HG03280 (cell line): ENCODE data around the gene APRT.

Experiments used
- ATAC-seq: cut with Tn5 transposase; IDR thresholded peaks from one replicate; pipeline ENCODE4 v1.9.1; 2021; ENCODE audit warnings: mild to moderate bottlenecking, moderate library complexity; ENCODE audit not compliant: unreplicated experiment

The APRT gene, protein sequence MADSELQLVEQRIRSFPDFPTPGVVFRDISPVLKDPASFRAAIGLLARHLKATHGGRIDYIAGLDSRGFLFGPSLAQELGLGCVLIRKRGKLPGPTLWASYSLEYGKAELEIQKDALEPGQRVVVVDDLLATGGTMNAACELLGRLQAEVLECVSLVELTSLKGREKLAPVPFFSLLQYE

DNA sequence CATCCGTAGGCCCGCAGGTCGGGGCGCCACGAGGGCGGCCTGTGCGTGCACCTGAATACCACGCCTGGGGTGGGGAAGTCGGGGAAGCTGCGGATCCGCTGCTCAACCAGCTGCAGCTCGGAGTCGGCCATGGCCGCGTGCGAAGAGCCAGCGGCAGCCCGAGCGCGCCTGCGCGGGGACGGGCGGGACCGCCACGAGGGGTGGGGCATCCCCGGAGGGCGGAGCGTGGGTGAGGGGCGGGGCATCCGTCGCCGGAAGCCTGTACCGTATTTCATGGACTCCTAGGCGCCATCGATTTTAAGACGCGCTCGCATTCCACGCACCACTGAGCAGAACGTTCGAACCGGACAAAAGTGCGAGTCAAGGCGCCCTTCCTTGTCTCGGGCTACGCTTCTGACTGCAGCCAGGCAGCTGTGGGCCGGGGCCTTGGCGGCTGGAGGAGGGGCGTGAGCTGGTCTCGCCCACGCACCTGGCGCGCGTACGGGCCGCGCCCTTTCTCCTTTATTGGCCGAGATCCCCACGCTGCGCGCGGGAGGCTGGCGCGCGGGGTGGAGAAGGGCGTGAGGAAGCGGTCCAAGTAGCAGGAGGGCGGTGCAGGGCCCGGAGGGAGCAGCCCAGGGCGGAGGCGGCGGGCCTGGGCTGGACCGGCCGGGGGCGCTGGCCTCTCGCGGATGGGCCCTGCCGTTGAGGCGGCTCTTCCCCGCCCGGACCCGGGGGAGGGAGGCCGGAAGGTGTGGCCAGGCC lies at the start of gene APRT:
APRT (minus strand) TSS at position 160 of the 744 bp plus-strand sequence; CDS start at position 131, 29 bp downstream.
- ATAC-seq = peak; percentile 72

DNA sequence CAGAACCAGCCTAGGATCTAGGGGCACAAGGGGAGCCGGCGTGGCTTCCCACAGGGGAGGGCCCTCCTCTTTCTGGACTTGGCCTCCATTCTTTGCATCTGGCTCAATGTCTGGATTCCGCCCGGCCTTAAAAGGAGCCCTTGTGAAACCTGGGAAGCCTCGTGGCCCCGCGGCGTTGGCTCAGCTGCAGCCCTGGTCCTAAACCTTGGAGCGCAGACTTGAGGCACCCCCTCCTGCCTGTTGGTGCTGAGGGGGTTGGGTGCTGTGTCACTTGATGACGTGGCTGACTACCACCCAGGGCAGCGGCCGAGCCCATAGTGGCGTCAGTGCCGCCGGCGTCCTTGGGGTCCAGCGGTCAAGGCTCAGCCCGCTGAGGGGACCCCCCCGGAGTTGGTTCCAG lies 49.6 kb upstream of the APRT start:
- no peak for ATAC-seq

DNA sequence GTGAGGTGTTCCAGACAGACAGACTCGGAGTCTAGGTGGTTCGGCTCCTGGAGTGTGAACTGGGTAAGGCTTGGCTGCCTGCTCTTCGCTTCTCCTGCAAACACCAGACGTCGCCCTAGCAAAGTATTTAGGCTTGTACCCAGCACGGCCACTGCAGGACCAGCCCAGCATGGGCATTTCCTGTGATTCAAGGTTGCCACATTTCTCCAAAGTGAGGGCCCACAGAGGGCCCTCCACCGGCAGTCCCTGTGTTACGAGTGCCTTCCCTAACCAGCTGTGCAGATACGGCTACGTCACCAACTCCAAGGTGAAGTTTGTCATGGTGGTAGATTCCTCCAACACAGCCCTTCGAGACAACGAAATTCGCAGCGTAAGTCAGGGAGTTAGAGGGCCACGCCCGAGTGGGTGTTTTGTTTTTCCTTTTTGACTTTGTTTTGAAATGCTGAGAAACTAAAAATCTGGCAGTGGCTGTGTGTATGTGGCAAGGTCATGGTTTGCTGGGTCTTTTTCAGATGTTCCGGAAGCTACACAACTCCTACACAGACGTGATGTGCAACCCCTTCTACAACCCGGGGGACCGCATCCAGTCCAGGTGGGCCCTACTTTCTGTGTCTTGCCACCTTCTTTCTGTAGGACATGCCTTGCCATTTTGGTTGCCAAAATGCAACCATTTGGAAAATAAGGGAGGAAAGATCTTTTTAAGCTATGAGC lies 47.8 kb upstream of the APRT start:
- ATAC-seq = no peak

DNA sequence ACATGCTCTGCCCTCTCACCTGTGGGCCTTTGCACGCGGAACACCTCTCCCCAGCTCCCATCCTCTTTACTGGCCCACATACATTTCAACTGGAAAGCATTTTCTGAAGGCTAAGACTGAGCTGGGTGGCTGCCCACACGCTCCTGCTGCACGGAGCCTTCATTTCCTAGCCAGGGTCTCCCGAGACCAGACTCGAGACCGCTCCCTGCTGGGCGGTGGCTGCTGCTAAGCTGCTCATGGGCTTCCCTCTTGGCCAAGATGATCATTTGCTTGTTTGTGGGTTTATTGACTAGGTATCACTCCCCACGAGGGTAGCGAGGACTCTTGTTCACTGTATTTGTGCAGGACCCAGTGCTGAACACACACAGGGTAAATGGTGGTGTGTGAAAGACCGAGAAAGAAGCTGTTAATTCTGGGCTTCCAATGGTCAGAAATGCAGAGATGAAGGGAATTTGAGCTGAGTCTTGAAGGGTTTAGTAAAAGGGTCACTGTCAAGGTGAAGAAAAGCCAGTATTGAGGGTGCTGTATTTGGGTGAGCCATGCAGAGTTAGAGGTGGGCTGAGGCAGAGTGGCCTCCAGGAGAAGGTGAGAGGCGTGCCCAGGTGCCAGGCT lies 46.1 kb upstream of the APRT start:
- no peak for ATAC-seq

DNA sequence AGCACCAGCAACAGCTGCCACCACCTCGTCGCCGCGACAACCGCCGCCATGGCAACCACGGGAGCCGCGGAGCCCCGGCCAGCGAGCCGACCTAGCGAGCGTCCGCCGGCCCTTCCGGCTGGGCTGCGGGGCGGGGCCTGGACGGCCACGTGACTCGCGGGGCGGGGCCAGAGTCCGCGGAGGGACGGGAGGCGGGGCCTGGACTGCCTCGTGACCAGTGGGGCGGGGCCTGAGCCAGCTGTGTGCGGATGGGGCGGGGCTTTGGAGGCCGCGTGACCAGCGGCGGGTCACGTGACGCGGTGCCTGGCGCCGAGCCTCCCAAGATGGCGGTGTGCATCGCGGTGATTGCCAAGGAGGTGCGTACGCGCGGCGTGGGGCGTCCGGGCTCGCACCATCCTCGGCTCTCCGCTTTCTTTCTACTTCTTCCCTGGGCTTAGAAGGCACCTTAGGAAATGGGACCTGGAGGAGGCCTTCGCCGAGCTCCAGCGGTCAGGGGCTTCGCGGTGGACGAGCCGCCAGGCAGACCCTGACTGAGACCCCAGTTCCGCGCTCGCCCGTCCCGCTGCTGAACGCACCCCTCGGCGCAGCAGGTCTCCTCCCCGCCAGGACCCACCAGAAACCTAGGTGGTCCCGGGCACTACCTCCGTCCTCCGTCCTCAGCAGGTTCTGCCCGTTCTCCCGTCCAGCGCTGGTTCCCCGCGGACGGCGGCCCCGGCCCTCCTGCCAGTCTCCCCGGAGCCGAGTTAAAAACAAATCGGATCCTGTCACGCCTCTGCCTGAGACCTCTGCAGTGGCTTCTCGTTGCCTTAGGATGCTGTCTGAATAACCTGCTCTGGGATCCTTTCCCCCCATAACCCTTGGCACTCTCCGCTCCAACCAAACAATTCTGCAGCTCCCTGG lies 45.4 kb upstream of the APRT start, which contains the start of the genes GALNS and TRAPPC2L:
GALNS (minus strand) TSS at position 120 of the 900 bp plus-strand sequence; CDS start at position 50, 70 bp downstream.
TRAPPC2L (plus strand) TSS at position 300 of the 900 bp plus-strand sequence; CDS start at position 324, 24 bp downstream.
- ATAC-seq = peak; percentile 88

DNA sequence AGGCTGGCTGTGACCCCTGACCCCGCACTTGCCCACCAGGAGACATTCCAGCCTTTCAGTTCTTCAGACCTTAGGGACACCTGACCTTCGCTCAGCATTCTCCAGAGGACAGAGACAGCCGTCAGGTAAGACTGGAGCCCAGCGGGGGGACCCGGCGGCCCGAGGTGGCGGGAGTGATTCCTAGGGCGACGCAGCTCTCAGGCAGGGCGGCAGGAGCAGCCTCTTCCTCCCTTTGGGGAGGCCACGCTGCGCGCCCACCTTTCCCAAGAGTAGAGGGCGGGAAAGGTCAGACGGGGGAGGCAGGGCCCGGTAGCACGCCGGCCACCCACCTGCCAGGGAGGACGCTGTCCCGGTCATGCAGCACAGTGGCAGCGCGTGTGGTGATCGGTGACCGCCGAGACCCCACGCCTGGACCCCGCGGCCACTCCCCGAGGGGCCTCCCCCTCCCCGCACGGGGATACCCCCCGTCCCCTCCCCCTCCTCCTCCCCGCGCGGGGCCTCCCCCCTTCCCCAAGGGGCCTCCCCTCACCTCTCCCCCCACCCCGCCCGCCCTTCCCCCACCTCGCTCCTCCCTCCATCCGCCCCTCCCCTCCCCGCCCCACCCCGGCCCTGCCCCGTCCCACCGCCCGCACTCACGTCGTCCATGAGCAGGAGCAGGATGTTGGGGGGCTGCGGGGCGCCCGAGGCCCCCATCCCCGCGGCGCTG lies 44.5 kb upstream of the APRT start:
- ATAC-seq = no peak

DNA sequence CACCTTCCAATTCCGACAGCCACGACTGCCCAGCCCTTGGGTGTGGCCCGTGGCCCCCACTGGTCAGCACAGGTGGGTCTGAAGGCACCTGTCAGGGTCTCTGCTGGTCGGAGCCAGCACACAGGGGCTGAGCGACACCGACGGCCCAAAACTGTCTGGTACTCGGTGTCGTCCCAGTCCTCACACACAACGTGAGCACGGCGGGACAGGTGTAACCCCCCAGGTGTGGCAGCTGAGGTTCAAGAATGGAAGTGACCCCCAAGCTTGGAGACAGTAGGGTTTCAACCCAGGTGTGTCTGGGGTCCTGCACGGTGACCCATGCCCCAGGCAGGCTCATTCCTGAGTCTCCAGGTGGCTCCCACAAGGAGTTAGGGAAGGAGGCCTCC lies 44.0 kb upstream of the APRT start:
- no peak for ATAC-seq

DNA sequence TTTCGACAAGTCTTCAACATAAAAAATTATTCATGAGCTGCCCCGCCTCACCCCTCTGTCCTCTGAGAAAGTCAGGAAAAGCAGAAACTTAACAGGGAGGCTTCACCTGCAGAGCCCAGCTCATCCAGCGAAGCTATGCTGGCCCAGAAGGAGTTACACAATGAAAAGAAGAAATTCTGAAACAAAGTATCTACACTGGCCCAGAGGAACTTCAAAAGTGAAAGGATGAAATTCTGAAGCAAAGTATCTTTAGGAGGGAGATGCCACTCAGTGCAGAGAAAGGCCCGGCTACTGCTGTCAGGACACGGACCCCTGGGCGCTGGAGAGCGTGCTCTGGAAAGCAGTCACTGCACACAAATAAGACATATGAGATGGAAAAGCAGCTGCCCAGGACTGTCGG lies 43.4 kb upstream of the APRT start:
- ATAC-seq = no peak

DNA sequence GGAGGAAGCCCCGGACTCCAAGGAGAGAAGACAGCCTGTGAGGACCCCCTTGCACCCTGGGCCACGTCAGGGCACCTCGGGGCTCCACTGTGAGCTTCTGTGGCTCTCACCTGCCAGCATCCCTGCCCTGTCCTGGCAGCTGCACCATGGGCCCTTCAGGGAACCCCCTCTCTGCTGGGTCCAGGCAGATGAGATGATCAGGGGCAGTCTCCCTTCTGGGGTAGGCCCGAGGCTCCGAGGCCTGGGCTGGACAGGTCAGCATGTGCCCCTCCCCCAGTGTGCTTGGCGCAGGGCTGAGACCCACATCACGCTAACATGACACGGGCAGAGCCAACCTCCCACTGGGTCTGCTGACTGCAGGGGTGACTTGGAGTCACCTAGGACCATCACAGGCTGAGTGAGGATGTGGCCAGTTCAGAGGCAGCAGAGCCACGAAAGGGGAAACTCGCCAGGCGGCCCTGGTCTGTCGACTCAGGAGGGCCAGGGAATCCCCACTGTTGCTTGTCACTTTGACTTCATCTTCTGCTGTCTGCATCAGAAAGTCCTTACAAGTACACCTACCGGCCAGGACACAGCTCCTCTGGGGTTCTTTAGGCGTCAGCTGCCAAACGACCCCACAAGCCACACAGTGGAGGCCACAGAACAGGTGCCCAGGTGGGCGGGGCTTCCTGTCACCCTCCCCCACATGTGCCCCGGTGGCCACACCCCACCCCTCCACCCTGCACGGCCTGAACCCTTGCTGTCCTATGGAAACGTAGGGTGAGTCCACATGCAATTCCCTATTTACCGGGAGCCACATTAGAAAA lies 42.8 kb upstream of the APRT start:
- no peak for ATAC-seq

DNA sequence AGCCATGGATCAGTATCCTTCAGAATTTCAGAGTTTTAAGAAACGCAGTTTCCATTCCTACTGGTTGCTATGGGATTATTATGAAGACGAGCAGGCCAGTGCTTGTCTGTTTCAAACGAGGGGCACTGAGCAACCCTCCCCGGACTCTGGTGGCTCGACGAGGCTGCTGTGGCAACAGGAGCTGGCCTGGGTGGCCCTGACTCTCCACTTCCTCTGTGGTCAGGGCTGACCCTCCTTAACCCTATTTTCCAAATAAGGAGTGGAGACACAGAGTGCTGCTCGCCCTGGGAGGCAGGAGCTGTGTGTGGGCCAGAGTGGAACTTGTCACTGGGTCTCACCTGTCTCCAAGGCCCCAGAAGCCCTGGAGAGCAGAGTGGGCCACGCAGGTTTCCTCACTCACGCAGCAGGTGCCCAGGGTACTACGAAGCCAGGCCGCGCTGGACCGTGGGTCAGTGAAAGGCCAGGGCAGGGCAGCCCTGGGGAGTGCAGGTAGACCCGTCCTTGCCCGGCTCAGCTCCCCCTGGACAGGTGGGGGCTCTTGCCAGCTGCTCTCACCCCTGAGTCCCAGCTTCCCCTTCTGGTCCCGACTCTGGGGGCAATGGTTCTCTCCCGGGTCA lies 41.7 kb upstream of the APRT start:
- ATAC-seq = no peak

DNA sequence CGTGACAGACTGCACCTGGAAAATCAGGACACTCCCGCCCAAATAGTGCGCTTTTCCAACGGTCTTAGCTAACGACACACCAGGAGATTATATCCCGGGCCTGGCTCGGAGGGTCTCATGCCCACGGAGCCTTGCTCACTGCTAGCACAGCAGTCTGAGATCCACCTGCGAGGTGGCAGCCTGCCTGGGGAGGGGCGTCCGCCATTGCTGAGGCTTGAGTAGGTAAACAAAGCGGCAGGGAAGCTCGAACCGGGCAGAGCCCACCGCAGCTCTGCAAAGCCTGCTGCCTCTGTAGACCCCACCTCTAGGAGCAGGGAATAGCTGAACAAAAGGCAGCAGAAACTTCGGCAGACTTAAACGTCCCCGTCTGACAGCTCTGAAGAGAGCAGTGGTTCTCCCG lies 39.9 kb upstream of the APRT start:
- ATAC-seq = no peak

DNA sequence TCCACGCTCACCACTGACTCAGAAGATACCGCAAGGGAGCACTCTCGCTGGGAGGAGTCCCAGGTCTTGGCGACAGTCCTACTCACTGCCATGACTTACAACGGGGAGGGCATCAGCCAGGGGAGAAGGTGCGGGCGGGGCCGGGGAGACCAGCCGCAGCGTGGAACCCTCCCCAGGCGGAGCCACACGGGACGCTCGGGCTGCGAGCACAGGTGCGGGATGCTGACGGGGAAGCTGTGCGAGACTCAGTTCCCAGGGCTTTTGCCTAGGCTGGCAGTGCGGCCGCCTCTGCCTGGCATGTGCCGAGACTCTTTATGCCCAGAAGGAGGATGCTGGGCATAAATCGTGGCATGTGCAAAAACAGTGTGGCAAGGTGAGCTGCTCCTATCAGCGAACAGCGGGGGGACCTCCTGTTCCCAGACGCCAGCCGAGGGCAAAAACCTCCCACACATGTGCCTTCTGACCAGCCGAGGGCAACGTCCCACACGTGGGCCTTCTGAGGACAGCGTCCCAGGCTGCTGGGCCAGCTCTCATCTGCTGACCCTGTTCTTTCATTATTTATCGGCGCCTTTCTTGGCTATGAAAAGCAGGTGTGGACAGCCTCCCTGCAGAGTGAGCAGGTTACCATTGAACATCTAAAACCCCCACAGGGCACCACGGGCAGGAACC lies 38.9 kb upstream of the APRT start:
- no peak for ATAC-seq

DNA sequence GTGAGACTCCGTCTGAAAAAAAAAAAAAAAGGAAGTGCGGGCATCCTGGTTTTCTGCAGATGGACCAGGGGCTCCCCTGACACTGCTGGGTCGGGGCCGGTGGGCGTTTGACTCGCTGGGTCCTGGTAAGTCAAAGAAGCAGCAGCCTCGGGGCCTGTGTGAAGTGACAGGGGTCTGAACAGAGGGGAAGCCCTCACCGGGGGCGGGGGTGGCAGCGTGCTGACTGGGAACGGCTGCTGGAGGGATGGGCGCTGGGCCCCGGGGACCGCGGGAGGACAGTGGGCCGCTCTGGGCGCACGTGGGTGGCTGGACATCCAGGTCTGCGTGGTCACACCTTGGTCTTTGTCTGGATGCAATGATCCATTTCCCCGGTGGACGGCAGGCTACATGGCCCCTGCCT lies 36.8 kb upstream of the APRT start:
- no peak for ATAC-seq

DNA sequence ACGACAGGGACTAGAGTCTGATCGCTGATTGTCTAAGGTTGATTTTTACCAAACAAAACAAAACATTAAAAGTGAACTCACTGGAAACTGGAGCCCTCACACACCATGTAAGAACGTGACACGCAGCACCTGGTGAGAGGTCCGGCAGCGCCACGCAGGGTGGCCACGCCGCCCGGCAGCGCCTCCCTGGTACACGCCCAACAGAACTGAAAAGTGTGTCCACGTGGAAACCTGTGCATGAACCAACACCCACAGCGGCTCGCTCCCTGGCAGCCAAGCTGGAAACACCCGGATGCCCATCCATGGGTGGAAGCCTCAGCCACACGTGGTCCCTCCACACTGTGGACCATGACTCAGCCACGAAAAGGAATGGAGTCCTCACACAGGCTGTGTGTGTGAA lies 35.9 kb upstream of the APRT start:
- no peak for ATAC-seq

DNA sequence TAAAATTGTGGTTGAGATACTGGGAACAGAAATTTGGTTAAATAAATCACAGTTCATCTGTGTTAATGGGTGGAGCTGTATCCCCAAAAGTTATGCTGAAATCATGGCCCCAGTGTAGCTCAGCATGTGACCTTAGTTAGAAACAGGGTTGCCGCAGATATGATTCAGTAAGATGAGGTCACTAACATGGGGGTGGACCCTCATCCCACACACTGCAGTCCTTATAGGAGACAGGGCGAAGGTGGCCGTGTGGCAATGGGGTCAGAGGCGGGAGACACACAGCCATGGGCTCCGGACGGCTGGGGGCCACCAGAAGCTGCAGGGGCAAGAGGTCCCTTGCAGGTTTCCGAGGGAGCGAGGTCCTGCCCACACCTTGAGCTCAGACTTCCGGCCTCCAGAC lies 34.4 kb upstream of the APRT start:
- no peak for ATAC-seq

DNA sequence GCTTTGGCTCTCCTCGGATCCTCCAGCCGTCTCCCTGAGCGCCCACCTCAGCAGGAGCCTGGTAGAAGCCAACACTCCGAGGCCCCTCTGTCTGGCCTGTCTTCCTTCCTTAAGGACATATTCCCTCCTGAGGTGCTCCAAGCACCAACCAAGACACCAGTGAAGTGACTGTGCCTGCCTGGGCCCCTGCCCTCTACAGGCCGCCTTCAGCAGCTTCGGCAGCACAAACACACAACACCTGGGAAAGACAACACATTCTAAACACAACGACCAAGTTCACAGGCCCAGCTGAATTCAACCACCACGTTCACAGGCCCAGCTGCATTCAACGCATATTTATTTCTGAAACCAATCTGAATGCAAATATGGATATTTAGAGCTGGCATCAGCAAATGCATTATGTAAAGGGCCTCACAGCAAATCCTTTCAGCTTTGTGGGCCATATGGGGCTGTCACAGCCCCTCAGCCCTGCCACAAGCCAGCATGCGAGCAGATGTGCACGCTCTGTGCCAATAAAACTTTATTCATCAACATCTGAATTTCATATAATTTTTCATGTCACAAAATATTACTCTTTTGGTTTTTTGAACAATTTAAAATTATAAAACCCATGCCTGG lies 32.8 kb upstream of the APRT start:
- no peak for ATAC-seq

DNA sequence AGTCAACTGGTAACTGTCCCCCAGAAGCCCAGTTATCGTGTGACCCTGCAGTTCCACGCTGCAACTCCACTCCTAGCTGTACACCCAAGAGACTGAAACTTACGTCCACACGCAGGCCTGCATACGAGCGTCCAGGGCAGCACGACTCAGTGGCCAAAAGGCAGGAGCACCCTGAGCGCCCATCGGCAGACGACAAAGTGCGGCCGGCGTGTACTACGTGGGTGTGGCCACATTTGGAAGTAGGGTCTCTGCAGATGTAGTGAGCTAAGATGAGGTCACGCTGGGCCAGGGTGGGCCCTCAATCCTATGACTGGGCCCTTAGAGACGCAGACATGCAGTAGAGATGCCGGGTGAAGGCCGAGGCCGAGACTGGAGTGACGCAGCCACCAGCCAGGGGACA lies 31.5 kb upstream of the APRT start:
- ATAC-seq = no peak

DNA sequence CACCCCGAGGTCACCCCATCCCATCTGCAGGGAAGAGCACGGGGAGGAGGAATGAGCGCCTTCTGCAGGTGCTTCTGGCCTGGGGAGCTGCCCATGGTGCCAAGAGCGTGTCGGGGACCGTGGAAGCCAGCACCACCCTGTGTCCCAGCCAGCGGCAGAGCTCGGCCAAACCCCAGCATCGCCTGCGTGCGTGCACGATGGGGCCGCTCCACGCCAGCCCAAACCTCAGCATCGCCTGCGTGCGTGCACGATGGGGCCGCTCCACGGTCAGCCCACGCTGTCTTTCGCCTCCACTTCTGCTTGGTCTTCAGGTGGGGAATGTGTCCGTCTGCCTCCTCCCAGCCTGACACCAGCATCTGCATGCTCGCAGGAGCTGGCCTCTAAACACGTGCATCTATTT lies 31.1 kb upstream of the APRT start:
- no peak for ATAC-seq
